Transverse colon (tissue), 4 donors: ENCODE data around the gene TAF3. TPM values are rescaled to one million over a fixed set of nuclear protein-coding genes. Genes with fewer than 3 reads are reported as not detected.

Experiments used
- DNase-seq: peaks from one replicate; pipeline ENCODE4 v3.0.0-alpha.2; 2019
- H3K27ac ChIP-seq, 4 donors: fragments of 200-600 bp; sonication (generic); 2 replicates each; pipeline ENCODE4 v1.5.1; 2016 to 2018; ENCODE audit warnings: inconsistent platforms in 4 of 4
- H3K27me3 ChIP-seq: fragments of 200-600 bp; sonication (generic); 2 replicates; pipeline ENCODE4 v1.5.1; 2017; ENCODE audit warnings: inconsistent platforms
- H3K36me3 ChIP-seq, 4 donors: fragments of 200-600 bp; sonication (generic); 2 replicates each; pipeline ENCODE4 v1.5.1; 2017 to 2019; ENCODE audit warnings: inconsistent platforms in 4 of 4
- H3K4me1 ChIP-seq, 4 donors: fragments of 200-600 bp; sonication (generic); 2 replicates each; pipeline ENCODE4 v1.5.1; 2017 to 2020; ENCODE audit warnings: inconsistent platforms in 4 of 4
- H3K4me3 ChIP-seq, 4 donors: fragments of 200-600 bp; sonication (generic); 1 replicate in 1 of 4; 2 replicates in 3 of 4; pipeline versions ENCODE4 v1.5.1 to v1.6.1; 2017 to 2019; ENCODE audit warnings: inconsistent platforms in 4 of 4
- H3K9me3 ChIP-seq, 2 donors: fragments of 200-600 bp; sonication (generic); 2 replicates each; pipeline ENCODE4 v1.5.1; 2017 to 2019; ENCODE audit warnings: inconsistent platforms in 2 of 2
- CTCF ChIP-seq, 5 experiments: fragments of 200-600 bp in 3 of 5; fragments of 450-650 bp in 2 of 5; sonication (generic) in 3 of 5; IDR thresholded peaks; 1 replicate in 2 of 5; 2 replicates in 3 of 5; pipeline ENCODE4 v1.5.1; 2016 to 2017; ENCODE audit warnings: antibody characterized with exemption in 5 of 5, inconsistent platforms in 3 of 5, mild to moderate bottlenecking in 2 of 5, moderate library complexity in 1 of 5
- EP300 ChIP-seq: sonication (generic); formaldehyde crosslinking; IDR thresholded peaks from one replicate; pipeline ENCODE4 v1.6.1; 2017; ENCODE audit warnings: antibody characterized with exemption, low read depth
- POLR2A ChIP-seq: fragments of 450-650 bp; IDR thresholded peaks from one replicate; pipeline ENCODE4 v1.6.1; 2016; ENCODE audit warnings: antibody characterized with exemption, mild to moderate bottlenecking, moderate library complexity
- POLR2AphosphoS5 ChIP-seq, 3 donors: sonication (generic); formaldehyde crosslinking; IDR thresholded peaks; one replicate each; pipeline ENCODE4 v1.6.1; 2016; ENCODE audit warnings: antibody characterized with exemption in 3 of 3
- WGBS, 2 donors: methylation state at CpG; one replicate each; pipeline ENCODE4 v1.1.5; 2018; ENCODE audit warnings: low coverage in 1 of 2; 5-methylcytosine and 5-hydroxymethylcytosine counted together
- in situ Hi-C, 4 donors: fragments of 200-750 bp; cut with MboI; loops; one replicate each; pipeline versions ENCODE4 v1.15.0 to v1.15.1; 2017; ENCODE audit warnings: low sequenced_read_pairs in 3 of 4, low pct_ligation_motif_present in 1 of 4, low pct_unique_long_range_greater_than_20kb in 1 of 4
- intact Hi-C: fragments of 100-400 bp; cut with DNase I; formaldehyde crosslinking; loops from one replicate; pipeline ENCODE4 v1.15.1; 2023; ENCODE audit warnings: low total_unique reads
- total RNA-seq, 4 donors: library from RNA; depleted of rRNA; stranded (reverse); fragments of >200 nt; gene quantifications; one replicate each; pipeline ENCODE4 v1.1.0, GENCODE V29; 2016

The TAF3 gene
- total RNA-seq, 4 donors from 2014 or later = 4.8 to 35.6 (median 9.6) TPM

DNA sequence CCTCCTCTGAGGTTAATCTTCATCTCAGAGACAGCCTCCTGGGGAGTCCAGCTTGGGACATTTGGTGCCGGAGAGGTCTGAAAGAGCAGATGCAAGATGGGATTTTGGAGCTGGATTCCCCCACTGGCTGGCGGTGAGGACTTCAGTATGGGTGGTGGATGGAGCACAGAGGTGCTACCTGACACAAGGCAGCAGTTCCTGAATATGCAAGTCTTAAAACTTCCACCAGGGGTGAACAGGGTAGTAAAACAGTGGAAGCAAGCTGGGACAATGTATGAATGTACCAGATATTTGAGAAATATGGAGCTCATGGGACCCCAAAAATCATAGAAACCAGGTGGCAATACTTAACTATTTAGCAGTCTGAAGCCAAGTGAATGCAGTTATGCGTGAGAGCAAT is 4.8 kb upstream of the TAF3 start:
- TF ChIP-seq POLR2AphosphoS5 (IDR thresholded peaks at IDR 0.05) (no peak), EP300 (no peak), CTCF (IDR thresholded peaks at IDR 0.05) (no peak), POLR2A (no peak)
- H3K9me3 ChIP-seq = no peaks in the 10 kb centered on the region
- in situ Hi-C loops (no loop called here), intact Hi-C loops (no loop called here)
- no peak overlapping the region for H3K4me3 ChIP-seq
- H3K36me3 ChIP-seq = no peaks in the 10 kb centered on the region
- DNase-seq = no peak
- H3K27me3 ChIP-seq = no peaks in the 10 kb centered on the region
- H3K4me1 ChIP-seq = peaks cover 0 to 25% (median 7%) of the 10 kb centered on the region in 4 donors
- WGBS, 2 donors = 80 to 87% methylated on average over 2 to 3 of the region's 3 CpGs
- H3K27ac ChIP-seq = no peak overlapping the region

GRCh38 chr10:7817576-7817975 is 729 bp upstream of the TAF3 start:
- no peaks in the 10 kb centered on the region for H3K36me3 ChIP-seq
- no peaks in the 10 kb centered on the region for H3K27me3 ChIP-seq
- WGBS, 2 donors = 23 to 26% methylated on average over 3 to 12 of the region's 12 CpGs
- TF ChIP-seq CTCF (IDR thresholded peaks at IDR 0.05) (no peak), POLR2AphosphoS5 (IDR thresholded peaks at IDR 0.05) (no peak), EP300 (no peak), POLR2A (no peak)
- no peaks in the 10 kb centered on the region for H3K9me3 ChIP-seq
- peak overlapping the region in 2 of 4 donors; percentile 78 to 83 for H3K27ac ChIP-seq
- no peak for DNase-seq
- peak overlapping the region in 3 of 4 donors; percentile 77 to 98 (median 84) for H3K4me3 ChIP-seq
- intact Hi-C loops = no loop called here
- in situ Hi-C loops = no loop called here
- H3K4me1 ChIP-seq = peaks cover 9 to 27% (median 11%) of the 10 kb centered on the region in 4 donors

GRCh38 chr10:7817984-7818294 is 366 bp upstream of the TAF3 start:
- Histone ChIP-seq H3K4me3 (peak overlapping the region; percentile 77 to 98 (median 89)), H3K9me3 (no peaks in the 10 kb centered on the region), H3K27ac (peak overlapping the region; percentile 78 to 83 (median 80)), H3K4me1 (peaks cover 9 to 25% (median 11%) of the 10 kb centered on the region in 4 donors), H3K36me3 (no peaks in the 10 kb centered on the region), H3K27me3 (no peaks in the 10 kb centered on the region)
- 0 to 1% methylated on average over 1 to 10 of the region's 10 CpGs for WGBS, 2 donors
- no peak for DNase-seq
- intact Hi-C loops = no loop called here
- in situ Hi-C loops = no loop called here
- no peak for TF ChIP-seq CTCF (IDR thresholded peaks at IDR 0.05)
- no peak for TF ChIP-seq POLR2A
- TF ChIP-seq POLR2AphosphoS5 (IDR thresholded peaks at IDR 0.05) = no peak
- no peak for TF ChIP-seq EP300

DNA sequence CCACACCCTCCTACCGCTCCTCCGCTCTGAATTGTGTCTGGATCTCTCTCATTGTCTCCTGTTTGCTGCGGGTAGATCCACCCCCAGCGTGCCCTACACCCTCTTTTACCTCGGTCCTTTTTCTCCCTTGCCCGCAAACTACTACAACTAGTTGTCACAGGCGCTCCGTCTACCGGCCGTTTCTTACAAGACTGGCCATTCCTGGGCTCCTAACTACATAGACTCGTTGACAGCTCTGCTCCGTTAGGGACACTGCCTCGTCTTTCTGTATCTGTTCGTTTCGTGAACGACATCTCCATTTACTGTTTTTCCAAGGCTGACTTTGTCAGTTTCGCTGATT is 786 bp downstream of the TAF3 start:
- Histone ChIP-seq H3K36me3 (peaks cover 0 to under 1% (median 0%) of the 10 kb centered on the region in 4 donors), H3K9me3 (no peaks in the 10 kb centered on the region), H3K4me1 (peaks cover 9 to 25% (median 11%) of the 10 kb centered on the region in 4 donors), H3K4me3 (peak overlapping the region; percentile 77 to 98 (median 89)), H3K27ac (peak overlapping the region in 3 of 4 donors; percentile 78 to 83 (median 81)), H3K27me3 (no peaks in the 10 kb centered on the region)
- in situ Hi-C loops (no loop called here), intact Hi-C loops (no loop called here)
- TF ChIP-seq POLR2A = no peak
- TF ChIP-seq POLR2AphosphoS5 (IDR thresholded peaks at IDR 0.05) = no peak
- TF ChIP-seq EP300 = no peak
- TF ChIP-seq CTCF (IDR thresholded peaks at IDR 0.05) = peak in 2 of 5 experiments; percentile 17 to 33
- 0 to 2% methylated on average over 9 to 17 of the region's 17 CpGs for WGBS, 2 donors
- DNase-seq = peak; percentile 44
